Neuronal stem cell (in vitro differentiated cells): ENCODE results near the gene TARBP2.
"Not testable (repeated sequence)": the region's sequence is repeated elsewhere in the genome, so short reads cannot be mapped to it uniquely, and the experiment has no call there.

Experiments used
- DNase-seq: peaks from one replicate; pipeline ENCODE4 v3.0.0-alpha.2; 2013; ENCODE audit warnings: low spot score
- H2AFZ ChIP-seq: one replicate; pipeline ENCODE4 v1.6.1; 2013; ENCODE audit warnings: mild to moderate bottlenecking, low read length, inconsistent platforms
- H2AK5ac ChIP-seq: 2 replicates; pipeline ENCODE4 v1.6.1; 2013; ENCODE audit warnings: low read depth, mild to moderate bottlenecking, inconsistent platforms, low read length, moderate library complexity, mixed read lengths
- H2BK120ac ChIP-seq: 2 replicates; pipeline ENCODE4 v1.6.1; 2013; ENCODE audit warnings: low read depth, mild to moderate bottlenecking, inconsistent platforms, low read length, moderate library complexity, mixed read lengths
- H2BK12ac ChIP-seq: one replicate; pipeline ENCODE4 v1.6.1; 2013; ENCODE audit warnings: low read length, inconsistent platforms
- H2BK15ac ChIP-seq: 2 replicates; pipeline ENCODE4 v1.6.1; 2013; ENCODE audit warnings: mild to moderate bottlenecking, low read length, inconsistent platforms, mixed read lengths
- H2BK5ac ChIP-seq: one replicate; pipeline ENCODE4 v1.6.1; 2013; ENCODE audit warnings: inconsistent platforms, mild to moderate bottlenecking, low read length, moderate library complexity
- H3K14ac ChIP-seq: one replicate; pipeline ENCODE4 v1.6.1; 2013; ENCODE audit warnings: low read length, inconsistent platforms
- H3K18ac ChIP-seq: 2 replicates; pipeline ENCODE4 v1.6.1; 2013; ENCODE audit warnings: low read length, inconsistent platforms
- H3K23ac ChIP-seq: 2 replicates; pipeline ENCODE4 v1.6.1; 2013; ENCODE audit warnings: low read depth, mild to moderate bottlenecking, mixed read lengths, low read length, inconsistent platforms; ENCODE audit not compliant: poor library complexity
- H3K27ac ChIP-seq: replicated peaks from 3 replicates; pipeline ENCODE4 v1.5.1; 2013; ENCODE audit warnings: low read length, inconsistent platforms
- H3K27me3 ChIP-seq, 3 experiments: 2 replicates each; pipeline ENCODE4 v1.6.1; 2013; ENCODE audit warnings: low read length in 3 of 3, mild to moderate bottlenecking in 2 of 3, inconsistent platforms in 1 of 3, low read depth in 1 of 3, mixed read lengths in 1 of 3, moderate library complexity in 1 of 3; ENCODE audit not compliant: control insufficient read depth in 3 of 3, insufficient read depth in 3 of 3
- H3K36me3 ChIP-seq, 2 donors: replicated peaks in 1 of 2; 2 replicates each; pipeline ENCODE4 v1.6.1; 2013; ENCODE audit warnings: low read length in 2 of 2; ENCODE audit not compliant: control insufficient read depth in 2 of 2, insufficient read depth in 2 of 2
- H3K4ac ChIP-seq: 2 replicates; pipeline ENCODE4 v1.6.1; 2013; ENCODE audit warnings: inconsistent platforms, mild to moderate bottlenecking, low read length, moderate library complexity
- H3K4me1 ChIP-seq, 2 donors: 1 replicate in 1 of 2; 2 replicates in 1 of 2; pipeline ENCODE4 v1.6.1; 2013; ENCODE audit warnings: low read length in 2 of 2, low read depth in 1 of 2; ENCODE audit not compliant: control insufficient read depth in 2 of 2, insufficient read depth in 1 of 2
- H3K4me2 ChIP-seq: one replicate; pipeline ENCODE4 v1.6.1; 2013; ENCODE audit warnings: mild to moderate bottlenecking, low read length, inconsistent platforms; ENCODE audit not compliant: insufficient read depth, poor library complexity, severe bottlenecking
- H3K4me3 ChIP-seq, 2 donors: 2 replicates each; pipeline ENCODE4 v1.5.1; 2013; ENCODE audit warnings: low read length in 2 of 2, mild to moderate bottlenecking in 2 of 2, inconsistent platforms in 1 of 2, moderate library complexity in 1 of 2
- H3K79me1 ChIP-seq: one replicate; pipeline ENCODE4 v1.6.1; 2013; ENCODE audit warnings: low read depth, mild to moderate bottlenecking, inconsistent platforms, low read length, moderate library complexity
- H3K9ac ChIP-seq: one replicate; pipeline ENCODE4 v1.6.1; 2013; ENCODE audit warnings: mild to moderate bottlenecking, low read depth, low read length, inconsistent platforms; ENCODE audit not compliant: poor library complexity
- H3K9me3 ChIP-seq, 2 donors: replicated peaks in 1 of 2; 2 replicates each; pipeline versions ENCODE3 to v1.6.1; 2013; ENCODE audit warnings: low read length in 2 of 2, mild to moderate bottlenecking in 2 of 2, inconsistent platforms in 1 of 2, low read depth in 1 of 2, mixed read lengths in 1 of 2, moderate library complexity in 1 of 2; ENCODE audit not compliant: control insufficient read depth in 2 of 2, insufficient read depth in 1 of 2
- H4K8ac ChIP-seq: one replicate; pipeline ENCODE4 v1.6.1; 2013; ENCODE audit warnings: low read depth, mild to moderate bottlenecking, inconsistent platforms, low read length, moderate library complexity
- H4K91ac ChIP-seq: one replicate; pipeline ENCODE4 v1.6.1; 2013; ENCODE audit warnings: low read length, low read depth, mild to moderate bottlenecking, inconsistent platforms; ENCODE audit not compliant: poor library complexity
- WGBS, 2 donors: extraction: QIAGEN DNeasy Blood & Tissue Kit; methylation state at CpG; one replicate each; pipeline ENCODE4 v1.1.7; 2013; ENCODE audit warnings: missing lambda C conversion rate in 2 of 2, mixed read lengths in 1 of 2; ENCODE audit not compliant: insufficient read length in 2 of 2, insufficient replicate concordance in 1 of 2; ENCODE audit errors: extremely low coverage in 2 of 2; 5-methylcytosine and 5-hydroxymethylcytosine counted together

Gene TARBP2

GRCh38 chr12:53480491-53481442, 20.3 kb upstream of the TARBP2 start:
- Histone ChIP-seq H3K9me3 (no peaks in the 10 kb centered on the region), H2AFZ (no peak overlapping the region), H2BK5ac (no peak overlapping the region), H3K23ac (no peak overlapping the region), H3K27ac (peak overlapping the region; percentile 56), H2BK120ac (no peak overlapping the region), H3K4ac (no peak overlapping the region), H3K4me1 (peaks cover 5 to 13% of the 10 kb centered on the region in 2 donors), H3K27me3 (no peaks in the 10 kb centered on the region), H3K14ac (no peak overlapping the region), H3K4me2 (no peak overlapping the region), H3K9ac (no peak overlapping the region), H3K18ac (no peak overlapping the region), H3K36me3 (peaks cover 61 to 97% of the 10 kb centered on the region in 2 donors), H2BK12ac (no peak overlapping the region), H4K91ac (no peak overlapping the region), H3K79me1 (peaks cover under 1% of the 10 kb centered on the region), H2AK5ac (no peak overlapping the region), H2BK15ac (no peak overlapping the region), H4K8ac (no peak overlapping the region), H3K4me3 (no peak overlapping the region)
- no CpG with 5 or more reads among the region's 12 CpGs for WGBS, 2 donors
- no peak for DNase-seq

- H3K23ac ChIP-seq, H3K9me3 ChIP-seq, H2BK5ac ChIP-seq, H3K9ac ChIP-seq, DNase-seq, H3K18ac ChIP-seq, H3K27ac ChIP-seq, H2BK15ac ChIP-seq, H2AFZ ChIP-seq, H4K91ac ChIP-seq, H3K4me3 ChIP-seq, H2BK120ac ChIP-seq, H3K4ac ChIP-seq, H3K4me2 ChIP-seq, H2AK5ac ChIP-seq, H3K79me1 ChIP-seq, H4K8ac ChIP-seq, H3K27me3 ChIP-seq, H2BK12ac ChIP-seq, H3K14ac ChIP-seq: not testable (repeated sequence)
- peaks cover 5 to 13% of the 10 kb centered on the region in 2 donors for H3K4me1 ChIP-seq
- no CpG with 5 or more reads among the region's 6 CpGs for WGBS, 2 donors
- H3K36me3 ChIP-seq: peaks cover 62 to 97% of the 10 kb centered on the region in 2 donors
These were observed 19.6 kb upstream of the TARBP2 start for GRCh38 chr12:53481458-53481857.

GRCh38 chr12:53481939-53482586, 19.0 kb upstream of the TARBP2 start:
- H3K36me3 ChIP-seq: peaks cover 62 to 97% of the 10 kb centered on the region in 2 donors
- H2BK120ac ChIP-seq: no peak overlapping the region
- H2BK5ac ChIP-seq: no peak overlapping the region
- H3K4ac ChIP-seq: no peak overlapping the region
- no peak overlapping the region for H4K91ac ChIP-seq
- peaks cover 5 to 13% of the 10 kb centered on the region in 2 donors for H3K4me1 ChIP-seq
- no peak overlapping the region for H3K9ac ChIP-seq
- H3K4me3 ChIP-seq: no peak overlapping the region
- no CpG with 5 or more reads among the region's 9 CpGs for WGBS, 2 donors
- H3K79me1 ChIP-seq: peaks cover 3% of the 10 kb centered on the region
- no peak overlapping the region for H4K8ac ChIP-seq
- no peak overlapping the region for H2BK12ac ChIP-seq
- no peaks in the 10 kb centered on the region for H3K9me3 ChIP-seq
- DNase-seq: no peak
- H2AFZ ChIP-seq: no peak overlapping the region
- H3K27me3 ChIP-seq: no peaks in the 10 kb centered on the region
- no peak overlapping the region for H2BK15ac ChIP-seq
- H3K18ac ChIP-seq: no peak overlapping the region
- H3K27ac ChIP-seq: no peak overlapping the region
- no peak overlapping the region for H3K14ac ChIP-seq
- no peak overlapping the region for H3K4me2 ChIP-seq
- H3K23ac ChIP-seq: no peak overlapping the region
- H2AK5ac ChIP-seq: no peak overlapping the region

- H3K23ac ChIP-seq: peak overlapping the region; percentile 71
- no peak overlapping the region for H2BK5ac ChIP-seq
- no peak overlapping the region for H4K8ac ChIP-seq
- no peak overlapping the region for H3K18ac ChIP-seq
- H3K4me3 ChIP-seq: no peak overlapping the region
- H3K27ac ChIP-seq: peak overlapping the region; percentile 25
- H3K4me1 ChIP-seq: peaks cover 5 to 13% of the 10 kb centered on the region in 2 donors
- H2BK120ac ChIP-seq: no peak overlapping the region
- peaks cover 3% of the 10 kb centered on the region for H3K79me1 ChIP-seq
- no CpG with 5 or more reads among the region's 18 CpGs for WGBS, 2 donors
- H3K14ac ChIP-seq: no peak overlapping the region
- no peak overlapping the region for H3K9ac ChIP-seq
- H3K36me3 ChIP-seq: peaks cover 64 to 99% of the 10 kb centered on the region in 2 donors
- H2AFZ ChIP-seq: no peak overlapping the region
- no peaks in the 10 kb centered on the region for H3K9me3 ChIP-seq
- H2AK5ac ChIP-seq: no peak overlapping the region
- H2BK12ac ChIP-seq: no peak overlapping the region
- DNase-seq: no peak
- peak overlapping the region; percentile 35 for H4K91ac ChIP-seq
- no peaks in the 10 kb centered on the region for H3K27me3 ChIP-seq
- H3K4ac ChIP-seq: no peak overlapping the region
- no peak overlapping the region for H2BK15ac ChIP-seq
- H3K4me2 ChIP-seq: no peak overlapping the region
These were observed 18.4 kb upstream of the TARBP2 start for GRCh38 chr12:53482626-53483168.
